Activated B cell treated with CpG ODN at 0.5 μM for 24 hours (primary cell): ENCODE measurements around the gene ADARB1. TPM values are rescaled to one million over a fixed set of nuclear protein-coding genes. Genes with fewer than 3 reads are reported as not detected.

Experiments used
- ATAC-seq: fragments of 200-7000 bp; cut with Tn5 transposase; one replicate; pipeline ENCODE4 v1.10.0; 2021; ENCODE audit warnings: low read depth, mild to moderate bottlenecking, moderate library complexity
- CTCF ChIA-PET: fragments of 350-600 bp; sonication (Branson Sonifier 250); formaldehyde crosslinking; loops from one replicate; lab custom pipeline; 2021; ENCODE audit warnings: antibody characterized with exemption; lab: Charles Lee
- POLR2A ChIA-PET: fragments of 350-600 bp; sonication (Branson Sonifier 250); formaldehyde crosslinking; loops from one replicate; lab custom pipeline; 2021; ENCODE audit warnings: antibody characterized with exemption; lab: Charles Lee
- DNase-seq: peaks from one replicate; pipeline ENCODE4 v3.0.0; 2022
- H3K27ac Mint-ChIP-seq: one replicate; pipeline ENCODE4 v1.8.0; 2020; ENCODE audit warnings: mixed read lengths
- H3K27me3 Mint-ChIP-seq: one replicate; pipeline ENCODE4 v1.8.0; 2021; ENCODE audit warnings: mixed read lengths
- H3K36me3 Mint-ChIP-seq: one replicate; pipeline ENCODE4 v1.8.0; 2021; ENCODE audit warnings: low read depth, mixed read lengths
- H3K4me1 Mint-ChIP-seq: one replicate; pipeline ENCODE4 v1.8.0; 2021; ENCODE audit warnings: mixed read lengths
- H3K4me3 Mint-ChIP-seq: one replicate; pipeline ENCODE4 v1.8.0; 2020; ENCODE audit warnings: mild to moderate bottlenecking, mixed read lengths
- H3K9me3 Mint-ChIP-seq: one replicate; pipeline ENCODE4 v1.8.0; 2020; ENCODE audit warnings: mixed read lengths
- intact Hi-C: fragments of 100-400 bp; cut with micrococcal nuclease; formaldehyde crosslinking; loops from one replicate; pipeline ENCODE4 v1.15.1; 2024
- total RNA-seq: library from RNA; stranded (reverse); gene quantifications from 2 replicates; pipeline ENCODE4 v1.2.3, GENCODE V29; 2022
- TF ChIP-seq, protein P1 (sequence below): fragments of 200-600 bp; IDR thresholded peaks from one replicate; pipeline ENCODE4 v1.8.0; 2022; ENCODE audit warnings: antibody characterized with exemption, mild to moderate bottlenecking

ADARB1 gene
- total RNA-seq, 1 donor from 2014 or later = 22.6 TPM

DNA sequence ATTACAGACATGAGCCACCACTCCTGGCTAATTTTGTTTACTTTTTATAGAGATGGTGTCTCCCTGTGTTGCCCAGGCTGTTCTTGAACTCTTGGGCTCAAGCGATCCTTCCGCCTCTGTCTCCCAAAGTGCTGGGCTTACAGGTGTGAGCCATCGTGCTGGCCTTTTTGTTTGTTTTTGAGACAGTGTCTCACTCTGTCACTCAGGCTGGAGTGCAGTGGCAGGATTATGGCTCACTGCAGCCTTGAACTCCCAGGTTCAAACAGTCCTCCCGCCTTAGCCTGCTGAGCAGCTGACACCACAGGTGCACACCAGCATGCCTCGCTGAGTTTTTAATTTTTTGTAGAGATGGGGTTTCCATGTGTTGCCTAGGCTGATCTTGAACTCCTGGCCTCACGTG lies 49.1 kb downstream of the ADARB1 start:
- ChIA-PET CTCF (interaction anchor here (1.3 to 1.4 kb wide), 3 partner anchors 13 to 25 kb away, joined by 6 read pairs; no protein-coding TSS in a partner anchor), POLR2A (interaction anchor here (1.0 kb wide), 1 partner anchor 174 kb away, joined by 3 read pairs; no protein-coding TSS in a partner anchor)
- peaks cover 22% of the 10 kb centered on the region for H3K36me3 Mint-ChIP-seq
- peak overlapping the region; percentile 28 for H3K4me3 Mint-ChIP-seq
- H3K4me1 Mint-ChIP-seq = peaks cover 89% of the 10 kb centered on the region
- H3K27me3 Mint-ChIP-seq = no peaks in the 10 kb centered on the region
- TF ChIP-seq, protein P1, sequence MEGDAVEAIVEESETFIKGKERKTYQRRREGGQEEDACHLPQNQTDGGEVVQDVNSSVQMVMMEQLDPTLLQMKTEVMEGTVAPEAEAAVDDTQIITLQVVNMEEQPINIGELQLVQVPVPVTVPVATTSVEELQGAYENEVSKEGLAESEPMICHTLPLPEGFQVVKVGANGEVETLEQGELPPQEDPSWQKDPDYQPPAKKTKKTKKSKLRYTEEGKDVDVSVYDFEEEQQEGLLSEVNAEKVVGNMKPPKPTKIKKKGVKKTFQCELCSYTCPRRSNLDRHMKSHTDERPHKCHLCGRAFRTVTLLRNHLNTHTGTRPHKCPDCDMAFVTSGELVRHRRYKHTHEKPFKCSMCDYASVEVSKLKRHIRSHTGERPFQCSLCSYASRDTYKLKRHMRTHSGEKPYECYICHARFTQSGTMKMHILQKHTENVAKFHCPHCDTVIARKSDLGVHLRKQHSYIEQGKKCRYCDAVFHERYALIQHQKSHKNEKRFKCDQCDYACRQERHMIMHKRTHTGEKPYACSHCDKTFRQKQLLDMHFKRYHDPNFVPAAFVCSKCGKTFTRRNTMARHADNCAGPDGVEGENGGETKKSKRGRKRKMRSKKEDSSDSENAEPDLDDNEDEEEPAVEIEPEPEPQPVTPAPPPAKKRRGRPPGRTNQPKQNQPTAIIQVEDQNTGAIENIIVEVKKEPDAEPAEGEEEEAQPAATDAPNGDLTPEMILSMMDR = no peak
- no peaks in the 10 kb centered on the region for H3K9me3 Mint-ChIP-seq
- peak overlapping the region; percentile 77 for H3K27ac Mint-ChIP-seq
- intact Hi-C loops = loop anchor here (10.0 kb wide), 1 partner anchor 109 kb away; no protein-coding TSS in a partner anchor
- peak; percentile 47 for ATAC-seq
- DNase-seq = no peak

DNA sequence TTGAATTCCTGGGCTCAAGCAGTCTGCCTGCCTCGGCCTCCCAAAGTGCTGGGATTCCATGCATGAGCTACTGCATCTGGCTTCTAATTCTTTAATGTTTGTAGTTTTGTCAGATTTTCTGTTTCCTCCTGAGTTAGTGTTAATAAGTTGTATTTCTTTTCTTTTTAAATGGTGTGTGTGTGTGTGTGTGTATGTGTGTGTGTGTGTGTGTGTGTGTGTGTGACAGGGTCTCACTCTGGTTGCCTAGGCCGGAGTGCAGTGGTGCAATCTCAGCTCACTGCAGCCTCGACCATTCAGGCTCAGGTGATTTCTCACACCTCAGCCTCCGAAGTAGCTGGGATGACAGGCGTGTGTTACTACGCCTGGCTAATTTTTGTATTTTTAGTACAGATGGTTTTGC lies 50.2 kb downstream of the ADARB1 start:
- ChIA-PET POLR2A (interaction anchor here (1.1 to 1.4 kb wide), 4 partner anchors 14 to 21 kb away, joined by 3 to 8 read pairs (median 3); no protein-coding TSS in a partner anchor), CTCF (interaction anchor here (1.0 to 9.8 kb wide), 7 partner anchors 11 to 323 kb away, joined by 3 to 224 read pairs (median 11); partner anchors contain the start of gene UBE2G2)
- no peaks in the 10 kb centered on the region for H3K27me3 Mint-ChIP-seq
- TF ChIP-seq, protein P1 = no peak
- intact Hi-C loops = loop anchor here (10.0 kb wide), 1 partner anchor 110 kb away; no protein-coding TSS in a partner anchor
- peaks cover 19% of the 10 kb centered on the region for H3K36me3 Mint-ChIP-seq
- no peak overlapping the region for H3K4me3 Mint-ChIP-seq
- no peaks in the 10 kb centered on the region for H3K9me3 Mint-ChIP-seq
- H3K4me1 Mint-ChIP-seq = peaks cover 92% of the 10 kb centered on the region
- ATAC-seq (no peak), DNase-seq (no peak)
- H3K27ac Mint-ChIP-seq = peak overlapping the region; percentile 77

DNA sequence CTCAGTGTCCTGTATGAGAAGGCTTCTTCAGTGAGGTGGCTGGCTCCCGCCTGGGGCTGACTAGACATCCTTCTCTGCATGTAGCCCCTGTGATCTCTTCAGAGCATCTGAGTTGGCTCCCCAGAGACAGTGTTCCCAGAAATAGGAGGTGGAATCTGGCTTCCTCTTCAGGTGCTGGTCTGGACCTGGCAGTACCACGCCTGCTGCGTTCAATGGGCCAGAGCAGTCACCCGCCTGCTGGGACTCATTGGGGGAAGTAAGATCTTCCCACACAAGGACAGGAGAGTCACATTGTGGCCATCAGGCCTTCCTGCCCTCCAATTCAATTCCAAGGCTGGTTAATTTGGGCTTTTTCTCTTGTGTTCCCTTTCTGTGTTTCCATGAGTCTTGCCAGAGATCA lies 51.0 kb downstream of the ADARB1 start:
- DNase-seq (no peak), ATAC-seq (peak; percentile 15)
- H3K9me3 Mint-ChIP-seq = no peaks in the 10 kb centered on the region
- peak overlapping the region; percentile 77 for H3K27ac Mint-ChIP-seq
- intact Hi-C loops = loop anchor here (10.0 kb wide), 1 partner anchor 111 kb away; no protein-coding TSS in a partner anchor
- peak overlapping the region; percentile 50 for H3K4me3 Mint-ChIP-seq
- H3K27me3 Mint-ChIP-seq = no peaks in the 10 kb centered on the region
- ChIA-PET CTCF (interaction anchor here (1.0 to 9.8 kb wide), 8 partner anchors 11 to 324 kb away, joined by 3 to 224 read pairs (median 8); partner anchors contain the start of gene UBE2G2), POLR2A (interaction anchor here (0.5 to 2.1 kb wide), 7 partner anchors 14 to 331 kb away, joined by 3 to 9 read pairs (median 3); no protein-coding TSS in a partner anchor)
- H3K4me1 Mint-ChIP-seq = peaks cover 95% of the 10 kb centered on the region
- peaks cover 20% of the 10 kb centered on the region for H3K36me3 Mint-ChIP-seq
- TF ChIP-seq, protein P1 = no peak

DNA sequence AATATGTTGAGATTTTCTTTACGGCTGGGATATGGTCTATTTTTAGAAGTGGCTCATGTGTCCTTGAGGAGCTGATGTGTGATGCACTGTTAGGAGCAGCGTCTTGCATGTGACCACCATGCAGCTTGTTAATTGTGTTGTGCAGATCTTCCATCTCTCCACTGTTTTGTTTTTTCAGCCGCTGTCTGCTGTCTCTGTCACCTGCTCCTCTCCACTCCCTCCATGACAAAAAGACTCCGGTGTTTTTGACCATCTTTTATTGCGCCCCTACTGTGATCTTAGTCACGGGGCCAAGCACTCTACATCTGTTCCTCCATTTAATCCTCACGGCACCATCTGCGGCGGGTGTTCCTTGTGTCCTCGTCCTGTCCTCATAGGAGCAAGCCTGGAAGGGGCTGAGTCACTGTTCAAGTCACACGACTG lies 51.8 kb downstream of the ADARB1 start:
- Mint-ChIP-seq H3K4me1 (peaks cover 94% of the 10 kb centered on the region), H3K27ac (peak overlapping the region; percentile 77), H3K9me3 (no peaks in the 10 kb centered on the region), H3K27me3 (no peaks in the 10 kb centered on the region), H3K36me3 (peaks cover 16% of the 10 kb centered on the region), H3K4me3 (no peak overlapping the region)
- TF ChIP-seq, protein P1 = no peak
- POLR2A ChIA-PET = interaction anchor here (0.7 to 2.1 kb wide), 4 partner anchors 12 to 30 kb away, joined by 3 to 9 read pairs (median 3); no protein-coding TSS in a partner anchor
- no peak for DNase-seq
- CTCF ChIA-PET = interaction anchor here (1.0 to 9.8 kb wide), 7 partner anchors 12 to 233 kb away, joined by 3 to 224 read pairs (median 37); no protein-coding TSS in a partner anchor
- no peak for ATAC-seq
- intact Hi-C loops = loop anchor here (10.0 kb wide), 1 partner anchor 111 kb away; no protein-coding TSS in a partner anchor

DNA sequence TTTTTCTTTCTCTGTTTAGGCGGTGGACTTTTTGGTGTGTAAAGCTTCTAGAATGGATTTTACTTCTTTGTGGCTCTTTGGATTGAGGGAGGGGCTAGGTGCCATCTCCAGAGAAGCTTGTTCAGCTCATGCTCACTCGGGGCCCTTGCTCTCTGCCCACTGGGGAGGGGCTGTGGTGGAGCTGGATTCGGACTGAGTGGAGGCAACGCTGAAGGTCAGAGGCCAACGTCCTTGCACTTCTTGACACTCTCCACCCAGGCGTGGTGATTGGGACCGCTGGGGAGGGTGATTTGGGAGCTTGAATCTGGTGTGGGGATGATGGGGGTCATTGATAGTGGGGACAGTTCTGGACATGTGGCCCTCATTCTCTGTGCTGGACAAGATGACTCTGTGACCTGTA lies 52.6 kb downstream of the ADARB1 start:
- TF ChIP-seq, protein P1 = no peak
- H3K4me3 Mint-ChIP-seq = no peak overlapping the region
- H3K36me3 Mint-ChIP-seq = peaks cover 12% of the 10 kb centered on the region
- H3K27me3 Mint-ChIP-seq = no peaks in the 10 kb centered on the region
- H3K4me1 Mint-ChIP-seq = peaks cover 90% of the 10 kb centered on the region
- no peak for ATAC-seq
- no peak for DNase-seq
- H3K9me3 Mint-ChIP-seq = no peaks in the 10 kb centered on the region
- intact Hi-C loops = loop anchor here (10.0 kb wide), 1 partner anchor 112 kb away; no protein-coding TSS in a partner anchor
- peak overlapping the region; percentile 43 for H3K27ac Mint-ChIP-seq
- ChIA-PET CTCF (interaction anchor here (1.0 to 9.8 kb wide), 7 partner anchors 11 to 179 kb away, joined by 4 to 224 read pairs (median 37); no protein-coding TSS in a partner anchor), POLR2A (interaction anchor here (2.1 kb wide), 1 partner anchor 17 kb away, joined by 9 read pairs; no protein-coding TSS in a partner anchor)
